GM19240 (cell line): ENCODE data around the gene CUX1.

Experiments used
- DNase-seq: peaks from one replicate; pipeline ENCODE4 v3.0.0; 2011; ENCODE audit warnings: low spot score; ENCODE audit not compliant: insufficient read length

Gene CUX1

DNA sequence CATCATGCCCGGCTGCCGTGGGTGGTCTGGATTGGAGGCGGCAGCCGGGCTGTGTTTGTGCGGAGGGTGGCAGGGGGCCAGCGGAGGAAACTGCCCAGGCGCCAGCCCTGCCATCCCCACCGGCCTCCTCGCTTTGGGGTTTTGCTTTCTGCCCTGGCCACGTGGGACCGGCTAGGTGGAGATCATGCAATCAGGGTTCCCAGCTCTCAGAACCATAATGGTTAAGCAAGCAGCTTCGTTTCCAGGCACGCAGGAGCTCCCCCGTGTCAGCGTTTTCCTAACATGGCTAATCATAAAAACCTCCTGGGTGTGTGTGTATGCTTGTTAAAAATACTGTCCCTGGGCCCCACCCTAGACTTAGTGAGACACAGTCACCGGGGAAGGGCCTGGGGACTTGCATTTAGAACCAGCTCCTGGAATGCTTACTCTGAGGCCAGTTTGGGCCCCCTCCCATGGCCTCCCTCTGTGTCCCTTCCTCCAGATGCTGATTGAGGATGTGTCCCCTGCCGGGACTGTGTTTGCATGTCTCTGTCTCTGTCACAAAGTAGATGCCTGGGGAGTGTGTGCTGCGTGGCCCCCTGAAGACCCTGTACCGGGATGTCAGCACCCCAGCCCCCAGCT is 119.3 kb downstream of the CUX1 start:
- DNase-seq: no peak

GRCh38 chr7:101937717-101938514 is 120.5 kb downstream of the CUX1 start:
- no peak for DNase-seq

DNA sequence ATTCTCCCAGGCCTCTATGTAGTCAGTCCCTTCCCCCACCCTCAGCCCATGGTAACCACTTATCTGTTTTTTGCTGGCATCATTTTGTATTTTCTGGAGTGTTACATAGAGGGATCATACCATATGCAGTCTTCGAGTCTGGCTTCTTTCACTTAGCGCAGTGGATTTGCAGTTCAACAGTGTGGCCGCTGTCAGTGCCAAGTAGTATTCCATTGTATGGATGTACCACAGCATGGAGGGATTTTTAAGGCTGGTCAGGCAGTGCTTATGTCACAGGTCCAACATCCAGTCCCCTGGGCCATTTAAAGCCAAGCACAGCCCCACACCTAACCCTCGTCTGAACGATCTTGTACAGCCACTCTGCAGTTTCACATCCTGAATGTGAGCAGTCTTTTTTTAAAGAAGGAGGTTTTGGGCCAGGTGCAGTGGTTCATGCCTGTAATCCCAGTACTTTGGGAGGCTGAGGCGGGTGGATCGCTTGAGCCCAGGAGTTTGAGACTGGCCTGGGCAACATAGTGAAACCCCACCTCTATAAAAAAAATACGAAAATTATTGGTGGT is 121.8 kb downstream of the CUX1 start:
- DNase-seq: no peak

- DNase-seq: no peak
Observed at GRCh38 chr7:101940151-101940550, 122.7 kb downstream of the CUX1 start.

DNA sequence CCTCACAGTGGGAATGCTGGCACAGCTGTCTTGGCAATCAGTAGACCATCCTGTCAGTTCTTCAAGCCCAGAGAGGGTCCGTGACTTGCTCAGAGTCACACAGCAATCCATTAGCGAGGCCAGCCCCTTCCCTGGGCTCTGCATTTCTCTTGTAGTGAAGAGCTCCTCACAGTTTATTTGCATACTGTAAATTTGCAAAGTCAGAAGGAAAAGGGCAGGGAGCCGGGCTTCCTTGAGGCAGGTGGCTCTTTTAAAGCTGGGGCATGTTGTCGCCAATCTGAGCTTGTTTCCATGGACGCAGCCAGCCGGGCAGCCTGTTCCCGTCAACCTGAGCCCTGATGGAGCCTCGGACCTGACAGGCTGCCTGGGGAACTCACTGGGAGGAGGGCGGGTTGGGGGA is 123.4 kb downstream of the CUX1 start:
- DNase-seq: no peak

DNA sequence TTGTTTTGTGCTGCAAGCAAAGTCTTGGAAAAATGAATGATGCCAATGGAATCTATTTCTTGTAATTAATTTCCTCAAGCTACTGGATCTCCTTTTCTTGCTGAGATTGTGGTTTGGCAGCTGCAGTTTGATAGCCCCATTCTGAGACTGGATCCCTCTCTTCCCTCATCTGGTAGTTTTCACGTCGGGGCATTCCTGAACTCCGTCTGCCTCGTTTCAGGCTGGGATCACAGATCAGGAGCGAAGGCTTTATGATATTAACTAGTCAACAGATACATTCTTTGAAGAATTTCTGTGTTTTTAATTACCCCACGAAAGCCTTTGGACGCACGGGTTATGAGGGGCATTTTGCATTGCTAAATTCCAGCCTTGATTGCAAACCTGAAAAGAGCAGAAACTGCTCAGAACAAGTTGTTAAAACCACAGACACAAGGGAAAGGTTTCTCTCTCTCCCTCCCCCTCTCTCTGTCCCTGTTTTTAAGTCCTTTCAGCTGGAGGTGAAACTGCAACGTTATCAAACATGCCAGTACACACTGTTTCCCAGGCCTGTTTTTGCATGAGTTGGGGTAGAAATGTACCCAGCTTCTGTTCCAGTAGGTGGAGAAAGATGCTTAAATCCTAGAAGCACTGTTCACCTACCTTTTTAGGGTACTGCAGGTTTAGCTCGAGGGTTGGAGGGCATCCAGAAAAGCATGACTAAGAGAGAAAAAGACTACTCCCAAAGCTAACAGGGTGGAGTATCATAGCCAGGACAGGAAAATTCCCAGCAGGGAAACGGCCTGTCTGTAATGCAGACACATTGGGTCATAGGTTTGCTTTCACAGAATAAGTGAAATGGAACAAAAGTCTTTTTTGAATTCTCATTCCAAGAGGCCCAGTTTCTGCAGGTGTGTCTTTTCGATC is 124.3 kb downstream of the CUX1 start:
- no peak for DNase-seq

- no peak for DNase-seq
Observed at GRCh38 chr7:101942603-101943210, 125.3 kb downstream of the CUX1 start.

DNA sequence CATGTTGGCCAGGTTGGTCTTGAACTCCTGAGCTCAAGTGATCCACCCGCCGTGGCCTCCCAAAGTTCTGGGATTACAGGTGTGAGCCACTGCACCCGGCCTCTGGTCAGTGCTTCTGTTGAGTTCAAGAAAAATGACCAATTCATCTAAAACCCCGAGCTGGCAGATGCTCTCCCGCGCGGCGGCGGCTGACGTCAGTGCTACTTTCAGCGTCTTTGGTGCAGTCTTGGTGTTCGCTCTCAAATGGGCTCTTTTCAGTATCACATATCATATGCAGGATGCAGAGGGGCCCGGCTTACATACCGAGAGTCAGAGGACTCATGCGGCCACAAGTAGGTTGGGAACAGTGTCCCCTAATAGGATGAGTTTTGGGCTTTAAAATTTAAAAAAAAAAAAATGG is 125.9 kb downstream of the CUX1 start:
- DNase-seq: no peak

- no peak for DNase-seq
Observed at GRCh38 chr7:101943889-101944600, 126.6 kb downstream of the CUX1 start.

GRCh38 chr7:101944611-101945010 is 127.2 kb downstream of the CUX1 start:
- no peak for DNase-seq

- DNase-seq: no peak
Observed at GRCh38 chr7:101945034-101945758, 127.8 kb downstream of the CUX1 start.

GRCh38 chr7:101947899-101948298 is 130.5 kb downstream of the CUX1 start:
- no peak for DNase-seq

- DNase-seq: no peak
Observed at GRCh38 chr7:101948650-101949049, 131.2 kb downstream of the CUX1 start.

DNA sequence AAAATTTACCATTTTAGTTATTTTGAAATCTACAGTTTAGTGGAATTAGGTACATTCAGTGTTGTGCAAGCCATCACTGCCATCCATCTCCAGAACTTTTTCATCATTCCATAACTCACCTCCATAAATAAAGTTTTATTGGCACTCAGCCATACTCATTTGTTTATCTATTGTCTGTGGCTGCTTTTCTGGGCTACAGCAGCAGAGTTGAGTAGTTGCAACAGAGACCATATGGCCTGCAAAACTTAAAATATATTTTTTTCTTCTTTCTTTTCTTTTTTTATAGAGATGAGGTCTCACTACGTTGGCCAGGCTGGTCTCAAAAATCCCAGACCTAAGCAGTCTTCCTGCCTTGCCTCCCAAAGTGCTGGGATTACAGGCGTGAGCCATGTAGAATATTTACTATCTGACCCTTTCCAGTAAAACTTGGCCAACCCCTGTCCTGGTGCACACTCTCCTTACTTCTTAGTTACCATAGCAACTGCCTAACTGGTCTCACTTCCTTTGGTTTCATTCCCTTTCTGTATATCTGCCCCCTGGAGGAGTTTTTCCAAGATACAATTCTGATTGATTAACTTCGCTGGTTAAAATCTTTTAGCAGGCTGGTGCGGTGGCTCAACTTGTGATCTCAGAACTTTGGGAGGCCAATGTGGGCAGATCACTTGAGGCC is 133.2 kb downstream of the CUX1 start:
- DNase-seq: no peak

DNA sequence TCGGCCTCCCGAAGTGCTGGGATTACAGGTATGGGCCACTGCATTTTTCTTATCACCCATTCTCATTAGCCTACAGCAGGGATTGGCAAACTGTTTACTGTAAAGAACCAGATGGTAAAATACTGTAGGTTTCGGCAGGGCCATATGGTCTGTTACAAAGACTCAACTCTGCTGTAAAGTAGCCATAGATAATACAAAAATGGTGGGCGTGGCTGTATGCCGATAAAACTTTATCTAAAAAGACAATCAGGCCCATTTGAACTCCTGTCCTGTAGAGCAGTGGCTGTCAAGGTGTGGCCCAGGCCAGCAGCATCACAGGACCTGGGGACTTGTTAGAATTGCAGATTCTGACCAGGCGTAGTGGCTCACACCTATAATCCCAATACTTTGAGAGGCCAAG is 134.3 kb downstream of the CUX1 start:
- DNase-seq: no peak

DNA sequence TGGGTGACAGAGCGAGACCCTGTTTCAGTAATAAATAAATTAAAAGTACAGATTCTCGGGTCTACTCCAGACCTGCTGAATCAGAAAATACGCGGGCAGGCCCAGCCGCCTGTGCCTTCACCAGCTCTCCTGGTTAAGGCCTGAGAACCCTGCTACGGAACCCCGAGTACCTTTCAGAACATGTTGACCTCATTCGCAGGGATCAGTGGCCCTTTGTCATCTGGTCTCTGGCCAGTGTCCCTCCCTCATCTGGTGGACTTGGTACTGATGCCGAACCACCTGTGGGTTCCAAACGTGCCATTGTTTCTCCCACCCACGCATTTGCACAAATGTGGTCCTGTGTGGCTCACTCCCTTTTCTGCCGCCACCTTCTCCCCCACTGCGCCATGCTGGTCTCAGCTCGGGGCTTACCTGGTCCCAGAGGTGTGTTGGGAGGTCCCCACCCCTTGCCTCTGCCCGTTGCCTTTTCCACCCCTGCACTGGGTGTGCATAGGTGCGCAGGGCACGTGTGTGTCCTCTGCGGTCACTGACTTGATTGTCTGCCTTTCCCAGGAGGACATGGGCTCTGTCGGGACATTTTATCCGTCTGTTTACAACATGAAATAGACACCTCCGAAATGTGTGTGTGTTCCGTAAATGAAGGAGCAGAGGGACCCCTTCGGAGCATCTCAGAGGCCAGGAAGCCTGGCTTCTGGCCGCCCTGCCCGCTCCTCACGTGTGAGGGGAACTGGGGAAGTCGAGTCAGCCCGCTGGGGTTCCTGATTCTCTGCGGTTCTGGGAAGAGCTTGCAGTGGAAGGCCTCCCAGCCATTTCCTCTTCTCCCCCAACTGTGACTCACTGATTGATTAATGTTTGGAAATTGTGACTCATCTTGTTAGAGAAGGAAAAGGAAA is 135.2 kb downstream of the CUX1 start:
- DNase-seq: no peak

- peak; percentile 34 for DNase-seq
Observed at GRCh38 chr7:101953248-101953819, 135.9 kb downstream of the CUX1 start.

DNA sequence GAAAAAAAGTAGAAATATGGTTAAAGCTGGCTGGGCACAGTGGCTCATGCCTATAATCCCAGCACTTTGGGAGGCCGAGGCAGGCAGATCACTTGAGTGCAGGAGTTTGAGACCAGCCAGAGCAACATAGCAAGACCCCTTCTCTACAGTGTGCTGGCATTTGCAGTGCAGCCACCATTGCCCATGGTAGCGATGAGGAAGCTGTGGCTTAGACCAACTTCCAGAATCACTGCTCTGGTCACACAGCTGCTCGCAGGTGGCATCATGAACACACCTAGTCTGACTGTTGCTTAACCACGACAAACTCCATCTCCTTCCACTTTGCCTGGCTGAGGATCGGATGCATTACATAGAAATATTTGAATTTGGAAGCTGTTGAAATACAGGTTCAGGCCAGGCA is 137.1 kb downstream of the CUX1 start:
- no peak for DNase-seq
